C4-2B (cell line): Measurements from ENCODE around the gene CLMN.

ENCODE experiments used
- ZFX ChIP-seq: fragments of 450-650 bp; IDR thresholded peaks from 2 replicates; pipeline ENCODE4 v1.6.1; 2017
- TF ChIP-seq, protein P1 (sequence below): fragments of 450-650 bp; conservative IDR thresholded peaks from 2 replicates; pipeline ENCODE4 v1.5.1; 2017; ENCODE audit warnings: mild to moderate bottlenecking

GRCh38 chr14:95346820-95347219 is 27.1 kb upstream of the CLMN start:
- TF ChIP-seq, protein P1, sequence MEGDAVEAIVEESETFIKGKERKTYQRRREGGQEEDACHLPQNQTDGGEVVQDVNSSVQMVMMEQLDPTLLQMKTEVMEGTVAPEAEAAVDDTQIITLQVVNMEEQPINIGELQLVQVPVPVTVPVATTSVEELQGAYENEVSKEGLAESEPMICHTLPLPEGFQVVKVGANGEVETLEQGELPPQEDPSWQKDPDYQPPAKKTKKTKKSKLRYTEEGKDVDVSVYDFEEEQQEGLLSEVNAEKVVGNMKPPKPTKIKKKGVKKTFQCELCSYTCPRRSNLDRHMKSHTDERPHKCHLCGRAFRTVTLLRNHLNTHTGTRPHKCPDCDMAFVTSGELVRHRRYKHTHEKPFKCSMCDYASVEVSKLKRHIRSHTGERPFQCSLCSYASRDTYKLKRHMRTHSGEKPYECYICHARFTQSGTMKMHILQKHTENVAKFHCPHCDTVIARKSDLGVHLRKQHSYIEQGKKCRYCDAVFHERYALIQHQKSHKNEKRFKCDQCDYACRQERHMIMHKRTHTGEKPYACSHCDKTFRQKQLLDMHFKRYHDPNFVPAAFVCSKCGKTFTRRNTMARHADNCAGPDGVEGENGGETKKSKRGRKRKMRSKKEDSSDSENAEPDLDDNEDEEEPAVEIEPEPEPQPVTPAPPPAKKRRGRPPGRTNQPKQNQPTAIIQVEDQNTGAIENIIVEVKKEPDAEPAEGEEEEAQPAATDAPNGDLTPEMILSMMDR: no peak
- no peak for TF ChIP-seq ZFX
